ENCODE measurements around the gene F7.

Gene F7

DNA sequence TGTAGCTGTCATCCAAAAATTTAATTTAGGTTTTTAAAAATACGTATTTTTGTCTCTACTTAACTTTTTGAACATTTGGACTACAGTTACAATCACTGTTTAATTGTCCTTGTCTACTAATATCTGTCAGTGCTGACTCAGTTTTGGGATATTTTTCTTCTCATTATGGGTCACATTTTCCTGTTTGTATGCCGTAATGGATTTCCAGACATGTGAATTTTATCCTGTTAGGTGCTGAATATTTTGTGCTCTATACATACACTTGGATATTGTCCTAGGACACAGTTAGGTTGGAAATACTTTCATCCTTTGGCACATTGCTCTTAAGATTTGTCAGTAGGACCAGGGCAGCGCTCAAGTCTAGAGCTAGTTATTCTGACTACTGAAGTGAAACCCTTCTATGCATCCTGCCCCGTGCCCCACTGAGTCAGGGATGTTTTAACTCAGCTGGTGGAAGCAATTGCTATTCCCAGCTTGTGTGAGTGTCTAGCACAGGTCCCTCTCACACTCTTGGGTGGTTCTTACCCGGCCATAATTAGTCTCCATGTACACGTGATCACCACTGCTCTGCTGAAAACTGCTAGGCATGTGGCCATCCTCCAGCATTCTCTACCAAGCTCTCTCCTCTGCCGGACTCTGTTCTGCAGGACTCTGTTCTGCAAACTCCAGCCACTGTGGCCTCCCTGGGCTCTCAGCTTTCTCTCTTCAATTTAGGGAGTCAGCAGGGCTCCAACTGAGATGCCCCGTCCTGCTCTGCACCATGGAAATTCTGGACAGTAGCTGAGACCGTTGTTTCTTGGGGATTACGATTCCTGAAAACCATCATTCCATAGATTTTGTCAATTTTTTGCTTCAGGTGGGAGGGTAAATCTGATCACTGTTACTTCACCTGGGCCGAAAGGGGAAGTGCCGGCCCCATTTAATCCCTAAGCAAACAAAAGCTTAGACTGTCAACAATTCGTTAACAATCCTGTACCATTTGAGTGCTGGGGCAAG lies 64.0 kb downstream of the F7 start:
- H2AFZ ChIP-seq (ENCODE audit: low read depth) = no peak overlapping the region
- no peaks in the 10 kb centered on the region for H3K27me3 ChIP-seq (ENCODE audit: insufficient read depth, low read depth)
- no peak overlapping the region for H3K4me3 ChIP-seq (IDR thresholded peaks at IDR 0.05; ENCODE audit: insufficient read depth, low read depth, low read length)
- H3K4me1 ChIP-seq (ENCODE audit: low read depth, poor library complexity, severe bottlenecking) = no peaks in the 10 kb centered on the region
- H3K9ac ChIP-seq = no peak overlapping the region
- no peak overlapping the region for H3K4me2 ChIP-seq
- no peak overlapping the region for H3K27ac ChIP-seq
- H3K79me2 ChIP-seq (ENCODE audit: insufficient read depth, low read depth) = no peaks in the 10 kb centered on the region
- no peaks in the 10 kb centered on the region for H4K20me1 ChIP-seq (ENCODE audit: insufficient read depth)
- no peaks in the 10 kb centered on the region for H3K36me3 ChIP-seq (ENCODE audit: insufficient read depth)
- TF ChIP-seq, protein P1, sequence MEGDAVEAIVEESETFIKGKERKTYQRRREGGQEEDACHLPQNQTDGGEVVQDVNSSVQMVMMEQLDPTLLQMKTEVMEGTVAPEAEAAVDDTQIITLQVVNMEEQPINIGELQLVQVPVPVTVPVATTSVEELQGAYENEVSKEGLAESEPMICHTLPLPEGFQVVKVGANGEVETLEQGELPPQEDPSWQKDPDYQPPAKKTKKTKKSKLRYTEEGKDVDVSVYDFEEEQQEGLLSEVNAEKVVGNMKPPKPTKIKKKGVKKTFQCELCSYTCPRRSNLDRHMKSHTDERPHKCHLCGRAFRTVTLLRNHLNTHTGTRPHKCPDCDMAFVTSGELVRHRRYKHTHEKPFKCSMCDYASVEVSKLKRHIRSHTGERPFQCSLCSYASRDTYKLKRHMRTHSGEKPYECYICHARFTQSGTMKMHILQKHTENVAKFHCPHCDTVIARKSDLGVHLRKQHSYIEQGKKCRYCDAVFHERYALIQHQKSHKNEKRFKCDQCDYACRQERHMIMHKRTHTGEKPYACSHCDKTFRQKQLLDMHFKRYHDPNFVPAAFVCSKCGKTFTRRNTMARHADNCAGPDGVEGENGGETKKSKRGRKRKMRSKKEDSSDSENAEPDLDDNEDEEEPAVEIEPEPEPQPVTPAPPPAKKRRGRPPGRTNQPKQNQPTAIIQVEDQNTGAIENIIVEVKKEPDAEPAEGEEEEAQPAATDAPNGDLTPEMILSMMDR (conservative IDR thresholded peaks at IDR 0.05; ENCODE audit: low read depth, low read length) = no peak

All from KMS-11 (cell line).